B cell (primary cell): ENCODE data around the gene ADAM17. TPM values are rescaled to one million over a fixed set of nuclear protein-coding genes. Genes with fewer than 3 reads are reported as not detected.
A peak's percentile ranks its signal among the peaks of the same experiment; 100 is the strongest.

Experiments
- ATAC-seq: fragments of 200-7000 bp; cut with Tn5 transposase; one replicate; pipeline ENCODE4 v1.10.0; 2021; ENCODE audit warnings: low read depth, mild to moderate bottlenecking, moderate number of reproducible peaks, moderate library complexity
- CTCF ChIA-PET: fragments of 350-600 bp; sonication (Branson Sonifier 250); formaldehyde crosslinking; loops from one replicate; lab custom pipeline; 2021; ENCODE audit warnings: antibody characterized with exemption, inconsistent platforms; lab: Charles Lee
- POLR2A ChIA-PET: fragments of 350-600 bp; sonication (Branson Sonifier 250); formaldehyde crosslinking; loops from one replicate; lab custom pipeline; 2021; ENCODE audit warnings: antibody characterized with exemption; lab: Charles Lee
- DNase-seq: peaks from one replicate; pipeline ENCODE4 v3.0.0; 2013
- H2AFZ ChIP-seq: 2 replicates; pipeline ENCODE4 v1.6.1; 2012; ENCODE audit warnings: mild to moderate bottlenecking, low read depth, low read length; ENCODE audit not compliant: insufficient read depth, poor library complexity, severe bottlenecking
- H3K27ac ChIP-seq, 2 donors: 1 replicate in 1 of 2; 2 replicates in 1 of 2; pipeline ENCODE4 v1.5.1; 2012 to 2013; ENCODE audit warnings: low read length in 2 of 2, mild to moderate bottlenecking in 2 of 2, moderate library complexity in 1 of 2
- H3K27me3 ChIP-seq, 4 experiments: fragments of 200-600 bp in 1 of 4; sonication (generic) in 1 of 4; replicated peaks in 1 of 4; 1 replicate in 2 of 4; 2 replicates in 2 of 4; pipeline versions ENCODE4 v1.6.1 to v1.7.0; 2013 to 2016; ENCODE audit warnings: low read length in 3 of 4, mild to moderate bottlenecking in 2 of 4, mixed read lengths in 1 of 4, moderate library complexity in 1 of 4; ENCODE audit not compliant: insufficient read depth in 4 of 4, control insufficient read depth in 3 of 4; ENCODE audit errors: control extremely low read depth in 1 of 4
- H3K36me3 ChIP-seq, 2 experiments: replicated peaks in 1 of 2; 1 replicate in 1 of 2; 2 replicates in 1 of 2; pipeline versions ENCODE4 v1.6.1 to v1.7.1; 2013; ENCODE audit warnings: low read length in 1 of 2; ENCODE audit not compliant: insufficient read depth in 2 of 2, control insufficient read depth in 1 of 2; ENCODE audit errors: control extremely low read depth in 1 of 2, extremely low read depth in 1 of 2
- H3K4me1 ChIP-seq, 2 donors: fragments of 200-600 bp in 1 of 2; sonication (generic) in 1 of 2; 1 replicate in 1 of 2; 2 replicates in 1 of 2; pipeline versions ENCODE4 v1.5.1 to v1.6.1; 2013 to 2017; ENCODE audit warnings: low read length in 2 of 2; ENCODE audit not compliant: control insufficient read depth in 2 of 2, insufficient read depth in 2 of 2
- H3K4me2 ChIP-seq: replicated peaks from 2 replicates; pipeline ENCODE3; 2012; ENCODE audit warnings: mild to moderate bottlenecking, low read depth, low read length; ENCODE audit not compliant: poor library complexity, severe bottlenecking
- H3K4me3 ChIP-seq, 5 experiments: fragments of 200-600 bp in 1 of 5; sonication (generic) in 1 of 5; 1 replicate in 3 of 5; 2 replicates in 2 of 5; pipeline versions ENCODE4 v1.5.1 to v1.7.0; 2011 to 2016; ENCODE audit warnings: low read length in 4 of 5, mild to moderate bottlenecking in 4 of 5, low read depth in 2 of 5, control low read depth in 1 of 5, moderate library complexity in 1 of 5; ENCODE audit not compliant: insufficient read depth in 1 of 5; ENCODE audit errors: control extremely low read depth in 1 of 5, extremely low read depth in 1 of 5
- H3K79me2 ChIP-seq: fragments of 200-600 bp; sonication (generic); one replicate; pipeline ENCODE4 v1.6.0; 2016; ENCODE audit warnings: low read length; ENCODE audit not compliant: control insufficient read depth, insufficient read depth
- H3K9ac ChIP-seq: fragments of 200-600 bp; sonication (generic); 2 replicates; pipeline ENCODE4 v1.6.1; 2017; ENCODE audit warnings: mild to moderate bottlenecking, low read length, moderate library complexity
- H3K9me3 ChIP-seq, 3 donors: one replicate each; pipeline versions ENCODE4 v1.6.1 to v1.7.1; 2013; ENCODE audit warnings: low read length in 2 of 3; ENCODE audit not compliant: control insufficient read depth in 2 of 3, insufficient read depth in 1 of 3; ENCODE audit errors: control extremely low read depth in 1 of 3
- H4K20me1 ChIP-seq: 2 replicates; pipeline ENCODE4 v1.6.0; 2012; ENCODE audit warnings: mild to moderate bottlenecking, low read length; ENCODE audit not compliant: insufficient read depth, control insufficient read depth, poor library complexity, severe bottlenecking
- H3K27ac Mint-ChIP-seq: one replicate; pipeline ENCODE4 v1.8.0; 2021; ENCODE audit warnings: mixed read lengths
- H3K27me3 Mint-ChIP-seq: one replicate; pipeline ENCODE4 v1.8.0; 2021; ENCODE audit warnings: mixed read lengths
- H3K4me1 Mint-ChIP-seq: one replicate; pipeline ENCODE4 v1.8.0; 2021; ENCODE audit warnings: mixed read lengths
- H3K4me3 Mint-ChIP-seq: one replicate; pipeline ENCODE4 v1.8.0; 2021; ENCODE audit warnings: mixed read lengths
- H3K9me3 Mint-ChIP-seq: one replicate; pipeline ENCODE4 v1.8.0; 2022; ENCODE audit warnings: mixed read lengths; ENCODE audit not compliant: insufficient read depth
- EZH2 ChIP-seq: IDR thresholded peaks from 2 replicates; pipeline ENCODE4 v1.6.1; 2012; ENCODE audit warnings: borderline replicate concordance, low read depth, mild to moderate bottlenecking, moderate library complexity, low read length; ENCODE audit not compliant: insufficient read depth, poor library complexity, severe bottlenecking
- WGBS: methylation state at CpG from one replicate; pipeline ENCODE4 v1.1.5; 2013; ENCODE audit warnings: missing lambda C conversion rate; ENCODE audit not compliant: insufficient coverage; 5-methylcytosine and 5-hydroxymethylcytosine counted together
- intact Hi-C: fragments of 100-400 bp; cut with micrococcal nuclease; formaldehyde crosslinking; loops from one replicate; pipeline ENCODE4 v1.10.0; 2022
- polyA plus RNA-seq: library from polyadenylated mRNA; depleted of rRNA; stranded (reverse); fragments of >200 nt; gene quantifications from 2 replicates; pipeline ENCODE4 v1.2.3, GENCODE V29; 2012
- total RNA-seq, 2 donors: library from RNA; stranded (reverse); fragments of 120-200 nt in 1 of 2; gene quantifications; 1 replicate in 1 of 2; 2 replicates in 1 of 2; pipeline versions ENCODE4 v1.2.3 to v1.2.4, GENCODE V29; 2013 to 2022
- TF ChIP-seq, protein P1 (sequence below): fragments of 200-600 bp; IDR thresholded peaks from one replicate; pipeline ENCODE4 v1.8.0; 2022; ENCODE audit warnings: antibody characterized with exemption, mild to moderate bottlenecking

ADAM17 gene
- total and polyA plus RNA-seq, 2 donors (not counting 1 experiment from before 2014, with no cell fraction given): 13.9 to 57.8 TPM

DNA sequence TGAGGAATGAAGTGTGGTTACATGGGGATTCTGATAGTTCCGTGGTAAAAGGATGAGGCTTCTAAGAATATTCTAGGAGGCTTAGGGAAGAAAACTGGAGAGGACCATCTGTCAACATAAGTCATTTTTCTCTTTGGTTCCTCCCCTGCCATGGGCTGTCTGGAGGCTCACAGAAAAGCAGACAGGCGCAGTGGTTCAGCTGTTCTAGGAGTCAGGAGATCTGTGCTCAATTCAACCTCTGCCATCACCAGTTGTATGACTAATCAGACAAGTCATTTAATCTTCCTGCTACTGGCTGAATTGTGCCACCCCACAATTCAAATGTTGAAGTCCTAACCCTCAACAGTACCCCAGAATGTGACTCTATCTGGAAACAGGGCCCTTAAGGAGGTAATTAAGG is 36.4 kb downstream of the ADAM17 start:
- Histone ChIP-seq H3K79me2 (peaks cover 15% of the 10 kb centered on the region), H3K4me3 (no peak overlapping the region), H4K20me1 (peaks cover 5% of the 10 kb centered on the region), H3K4me1 (no peaks in the 10 kb centered on the region), H3K36me3 (peaks cover 1 to 67% of the 10 kb centered on the region in 2 experiments), H3K27ac (no peak overlapping the region), H3K9me3 (no peaks in the 10 kb centered on the region), H2AFZ (no peak overlapping the region), H3K4me2 (no peak overlapping the region), H3K9ac (no peak overlapping the region), H3K27me3 (no peaks in the 10 kb centered on the region)
- Mint-ChIP-seq H3K4me3 (no peak overlapping the region), H3K27me3 (no peaks in the 10 kb centered on the region), H3K9me3 (no peaks in the 10 kb centered on the region), H3K4me1 (no peaks in the 10 kb centered on the region), H3K27ac (peak overlapping the region; percentile 5)
- ChIA-PET POLR2A (no interaction called here), CTCF (no interaction called here)
- 100% methylated on average over 2 of the region's 2 CpGs for WGBS
- DNase-seq (no peak), ATAC-seq (no peak)
- intact Hi-C loops: no loop called here
- TF ChIP-seq, protein P1, sequence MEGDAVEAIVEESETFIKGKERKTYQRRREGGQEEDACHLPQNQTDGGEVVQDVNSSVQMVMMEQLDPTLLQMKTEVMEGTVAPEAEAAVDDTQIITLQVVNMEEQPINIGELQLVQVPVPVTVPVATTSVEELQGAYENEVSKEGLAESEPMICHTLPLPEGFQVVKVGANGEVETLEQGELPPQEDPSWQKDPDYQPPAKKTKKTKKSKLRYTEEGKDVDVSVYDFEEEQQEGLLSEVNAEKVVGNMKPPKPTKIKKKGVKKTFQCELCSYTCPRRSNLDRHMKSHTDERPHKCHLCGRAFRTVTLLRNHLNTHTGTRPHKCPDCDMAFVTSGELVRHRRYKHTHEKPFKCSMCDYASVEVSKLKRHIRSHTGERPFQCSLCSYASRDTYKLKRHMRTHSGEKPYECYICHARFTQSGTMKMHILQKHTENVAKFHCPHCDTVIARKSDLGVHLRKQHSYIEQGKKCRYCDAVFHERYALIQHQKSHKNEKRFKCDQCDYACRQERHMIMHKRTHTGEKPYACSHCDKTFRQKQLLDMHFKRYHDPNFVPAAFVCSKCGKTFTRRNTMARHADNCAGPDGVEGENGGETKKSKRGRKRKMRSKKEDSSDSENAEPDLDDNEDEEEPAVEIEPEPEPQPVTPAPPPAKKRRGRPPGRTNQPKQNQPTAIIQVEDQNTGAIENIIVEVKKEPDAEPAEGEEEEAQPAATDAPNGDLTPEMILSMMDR: no peak
- no peak for TF ChIP-seq EZH2

DNA sequence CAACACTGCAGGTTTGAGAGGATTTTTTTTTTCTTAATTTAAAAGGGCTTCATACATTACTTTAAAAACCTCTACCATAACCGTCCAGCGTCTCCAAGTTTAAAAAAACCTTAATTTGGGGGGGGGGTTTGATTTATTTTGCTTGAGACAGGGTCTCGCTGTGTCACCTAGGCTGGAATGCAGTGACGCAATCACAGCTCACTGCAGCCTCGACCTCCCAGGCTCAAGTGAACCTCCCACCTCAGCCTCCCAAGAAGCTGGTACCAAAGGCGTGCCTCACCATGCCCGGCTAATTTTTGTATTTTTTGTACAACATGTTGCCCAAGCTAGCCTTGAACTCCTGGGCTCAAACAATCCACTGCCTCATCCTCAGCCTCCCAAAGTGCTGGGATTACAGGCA is 36.9 kb downstream of the ADAM17 start:
- Histone ChIP-seq H3K9ac (no peak overlapping the region), H2AFZ (no peak overlapping the region), H3K9me3 (no peaks in the 10 kb centered on the region), H3K36me3 (peaks cover 1 to 65% of the 10 kb centered on the region in 2 experiments), H3K27ac (no peak overlapping the region), H3K79me2 (peaks cover 15% of the 10 kb centered on the region), H3K4me2 (no peak overlapping the region), H3K4me1 (no peaks in the 10 kb centered on the region), H3K4me3 (no peak overlapping the region), H4K20me1 (peaks cover 5% of the 10 kb centered on the region), H3K27me3 (no peaks in the 10 kb centered on the region)
- intact Hi-C loops: no loop called here
- ChIA-PET CTCF (interaction anchor here (0.6 kb wide), 1 partner anchor 20 kb away, joined by 3 read pairs; no protein-coding TSS in a partner anchor), POLR2A (interaction anchor here (0.6 to 0.7 kb wide), 2 partner anchors 16 to 67 kb away, joined by 6 to 8 read pairs; no protein-coding TSS in a partner anchor)
- Mint-ChIP-seq H3K27ac (no peak overlapping the region), H3K4me1 (no peaks in the 10 kb centered on the region), H3K9me3 (no peaks in the 10 kb centered on the region), H3K27me3 (no peaks in the 10 kb centered on the region), H3K4me3 (no peak overlapping the region)
- no peak for ATAC-seq
- no peak for DNase-seq
- no peak for TF ChIP-seq EZH2
- TF ChIP-seq, protein P1: no peak
- WGBS: 95% methylated on average over 2 of the region's 7 CpGs
